Measurements from ENCODE around the gene PITX1. TPM values are rescaled to one million over a fixed set of nuclear protein-coding genes. Genes with fewer than 3 reads are reported as not detected.

The PITX1 gene
- total RNA-seq, 1 experiment from 2014 or later = 31.0 TPM

DNA sequence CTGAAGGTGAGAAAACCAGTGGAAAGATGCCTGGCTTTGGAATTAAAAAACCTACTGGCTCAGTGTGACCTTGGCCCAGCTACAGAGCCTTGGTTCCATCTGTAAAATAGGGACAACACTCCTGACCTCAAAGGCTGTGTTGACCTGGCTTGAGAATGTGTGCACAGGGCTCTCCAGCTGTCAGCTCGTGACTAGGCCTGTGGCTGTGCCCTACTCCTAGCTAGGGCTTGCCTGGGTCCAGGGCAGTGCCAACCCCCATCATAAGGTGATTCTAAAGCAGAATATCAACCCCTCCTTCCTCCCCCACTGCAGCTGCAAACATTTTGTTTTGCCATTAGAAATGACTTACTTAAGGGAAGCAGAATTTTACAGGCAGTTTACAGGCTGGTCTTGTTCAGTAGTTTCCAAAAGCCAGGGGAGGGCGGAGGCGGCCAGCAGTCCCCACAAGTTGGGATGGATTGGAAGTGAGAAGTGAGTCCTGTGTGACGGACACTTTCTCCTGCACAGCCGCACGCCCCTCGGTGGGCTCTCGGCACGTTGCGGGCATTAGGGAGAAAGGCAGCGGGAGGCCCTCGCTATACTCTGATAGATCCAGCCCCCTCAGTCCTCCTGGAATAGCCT is 7.3 kb downstream of the PITX1 start:
- H3K4me3 ChIP-seq (replicated peaks in 1 of 2; ENCODE audit: low read depth in 1 of 2, low read length in 2 of 2) = no peak overlapping the region
- no peak overlapping the region; the same call in 1 of the 2 replicates for H3K27ac ChIP-seq (ENCODE audit: low read depth, low read length)
- ChIA-PET RAD21 (ENCODE audit: low non-redundant PET in 1 of 2, low total read pairs in 2 of 2, uncharacterized antibody in 2 of 2, unreplicated experiment in 2 of 2) (no interaction called here), CTCF (no interaction called here), POLR2A (no interaction called here)
- H3K9me2 ChIP-seq (ENCODE audit: insufficient read depth) = no peaks in the 10 kb centered on the region
- H3K36me3 ChIP-seq (ENCODE audit: control insufficient read depth in 1 of 2, insufficient read depth in 2 of 2, low read length in 2 of 2) = peaks cover 0 to 3% of the 10 kb centered on the region in 2 experiments; a peak in 1 of 4 replicates
- BruUV-seq (replicated peaks) = no TSS peak
- no peaks in the 10 kb centered on the region for H3K9me3 ChIP-seq (ENCODE audit: control insufficient read depth in 1 of 2, insufficient read depth in 1 of 2, low read depth in 1 of 2, low read length in 2 of 2)
- H3K9ac ChIP-seq (ENCODE audit: low read length) = no peak overlapping the region
- no peak overlapping the region for H3K4me2 ChIP-seq (ENCODE audit: low read length)
- no peaks in the 10 kb centered on the region for H4K20me1 ChIP-seq (ENCODE audit: insufficient read depth)
- no peak overlapping the region for H2AFZ ChIP-seq (ENCODE audit: low read depth, low read length, poor library complexity, severe bottlenecking)
- DNase-seq (ENCODE audit: low read depth, low spot score) (no peak), ATAC-seq (no peak)
- no peak for TF ChIP-seq POLR2A (IDR thresholded peaks at IDR 0.05; ENCODE audit: borderline replicate concordance, extremely low read depth, insufficient read depth, insufficient read length)
- no peak for TF ChIP-seq SIN3A (IDR thresholded peaks at IDR 0.05; ENCODE audit: low read depth)
- no peak for TF ChIP-seq CEBPB (IDR thresholded peaks at IDR 0.05; ENCODE audit: low read depth)
- TF ChIP-seq, protein P1, sequence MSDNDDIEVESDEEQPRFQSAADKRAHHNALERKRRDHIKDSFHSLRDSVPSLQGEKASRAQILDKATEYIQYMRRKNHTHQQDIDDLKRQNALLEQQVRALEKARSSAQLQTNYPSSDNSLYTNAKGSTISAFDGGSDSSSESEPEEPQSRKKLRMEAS (IDR thresholded peaks at IDR 0.05) = no peak
- no peak for TF ChIP-seq EZH2 (IDR thresholded peaks at IDR 0.05)
- no peak for TF ChIP-seq FOSL1 (IDR thresholded peaks at IDR 0.05; ENCODE audit: low read depth)
- no peak for TF ChIP-seq YY1 (IDR thresholded peaks at IDR 0.05; ENCODE audit: extremely low read depth, insufficient replicate concordance, low read depth, low read length)
- TF ChIP-seq EGR1 (IDR thresholded peaks at IDR 0.05; ENCODE audit: low read depth) = no peak
- no peak for TF ChIP-seq SP1 (IDR thresholded peaks at IDR 0.05; ENCODE audit: low read depth)
- TF ChIP-seq, protein P2, sequence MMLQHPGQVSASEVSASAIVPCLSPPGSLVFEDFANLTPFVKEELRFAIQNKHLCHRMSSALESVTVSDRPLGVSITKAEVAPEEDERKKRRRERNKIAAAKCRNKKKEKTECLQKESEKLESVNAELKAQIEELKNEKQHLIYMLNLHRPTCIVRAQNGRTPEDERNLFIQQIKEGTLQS (IDR thresholded peaks at IDR 0.05) = no peak
- TF ChIP-seq REST (IDR thresholded peaks at IDR 0.05; ENCODE audit: low read depth) = no peak
- TF ChIP-seq ZNF274 (IDR thresholded peaks at IDR 0.05; ENCODE audit: low read depth, low read length) = no peak
- no peak for TF ChIP-seq POLR2AphosphoS5 (IDR thresholded peaks at IDR 0.05; ENCODE audit: low read depth, low read length)
- no peak for TF ChIP-seq RAD21 (IDR thresholded peaks at IDR 0.05; ENCODE audit: low read depth)
- no peak for TF ChIP-seq ELF1 (IDR thresholded peaks at IDR 0.05; ENCODE audit: borderline replicate concordance, low read depth)
- TF ChIP-seq, protein P3, sequence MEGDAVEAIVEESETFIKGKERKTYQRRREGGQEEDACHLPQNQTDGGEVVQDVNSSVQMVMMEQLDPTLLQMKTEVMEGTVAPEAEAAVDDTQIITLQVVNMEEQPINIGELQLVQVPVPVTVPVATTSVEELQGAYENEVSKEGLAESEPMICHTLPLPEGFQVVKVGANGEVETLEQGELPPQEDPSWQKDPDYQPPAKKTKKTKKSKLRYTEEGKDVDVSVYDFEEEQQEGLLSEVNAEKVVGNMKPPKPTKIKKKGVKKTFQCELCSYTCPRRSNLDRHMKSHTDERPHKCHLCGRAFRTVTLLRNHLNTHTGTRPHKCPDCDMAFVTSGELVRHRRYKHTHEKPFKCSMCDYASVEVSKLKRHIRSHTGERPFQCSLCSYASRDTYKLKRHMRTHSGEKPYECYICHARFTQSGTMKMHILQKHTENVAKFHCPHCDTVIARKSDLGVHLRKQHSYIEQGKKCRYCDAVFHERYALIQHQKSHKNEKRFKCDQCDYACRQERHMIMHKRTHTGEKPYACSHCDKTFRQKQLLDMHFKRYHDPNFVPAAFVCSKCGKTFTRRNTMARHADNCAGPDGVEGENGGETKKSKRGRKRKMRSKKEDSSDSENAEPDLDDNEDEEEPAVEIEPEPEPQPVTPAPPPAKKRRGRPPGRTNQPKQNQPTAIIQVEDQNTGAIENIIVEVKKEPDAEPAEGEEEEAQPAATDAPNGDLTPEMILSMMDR (IDR thresholded peaks at IDR 0.05 in 2 of 3, conservative IDR thresholded peaks at IDR 0.05 in 1 of 3; ENCODE audit: borderline replicate concordance in 1 of 3, insufficient read depth in 1 of 3, low read depth in 2 of 3, low read length in 2 of 3) = no peak
- no peak for TF ChIP-seq EZH2phosphoT487 (IDR thresholded peaks at IDR 0.05; ENCODE audit: borderline replicate concordance)
- no peak for TF ChIP-seq JUND (IDR thresholded peaks at IDR 0.05)
- H3K79me2 ChIP-seq (ENCODE audit: insufficient read depth, low read length) = peaks cover 39% of the 10 kb centered on the region
- no peaks in the 10 kb centered on the region for H3K27me3 ChIP-seq (ENCODE audit: insufficient read depth, low read length)
- intact Hi-C loops (cut with micrococcal nuclease) = no loop called here
- peaks cover 9 to 20% of the 10 kb centered on the region in 2 experiments; a peak in 3 of 4 replicates for H3K4me1 ChIP-seq (ENCODE audit: control insufficient read depth in 1 of 2, insufficient read depth in 2 of 2, low read length in 2 of 2)
